ENCODE data around the gene DPF3. TPM values are rescaled to one million over a fixed set of nuclear protein-coding genes. Genes with fewer than 3 reads are reported as not detected.

The DPF3 gene
- total RNA-seq, 1 donor from 2014 or later, result 2.9 TPM

DNA sequence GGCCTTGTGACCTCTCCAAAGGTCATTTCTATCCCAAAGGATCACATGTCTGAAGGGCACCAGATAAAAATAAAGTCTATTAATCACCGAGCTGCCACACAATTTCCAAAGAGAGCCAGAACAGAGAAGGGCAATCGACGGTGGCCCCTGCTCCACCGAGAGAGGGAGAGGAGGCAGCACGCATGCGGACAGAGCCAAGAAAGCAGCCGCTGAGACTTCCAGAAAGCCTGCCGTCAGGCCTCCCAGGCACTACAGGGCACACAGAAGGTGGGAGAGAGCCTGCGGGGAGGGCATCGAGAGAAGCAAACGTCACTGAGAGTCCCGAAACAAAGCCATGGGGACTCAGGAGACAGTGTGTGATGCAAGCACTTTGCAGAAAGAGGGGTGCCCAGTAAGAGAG is 182.0 kb downstream of the DPF3 start:
- ATAC-seq, result no peak
- DNase-seq (ENCODE audit: low spot score), result no peak
- intact Hi-C loops (cut with DNase I), result no loop called here

GRCh38 chr14:72709916-72710611 is 183.8 kb downstream of the DPF3 start:
- intact Hi-C loops (cut with DNase I), result no loop called here
- ATAC-seq, result peak; percentile 45
- no peak for DNase-seq (ENCODE audit: low spot score)

- no peak for DNase-seq (ENCODE audit: low spot score)
- ATAC-seq, result no peak
- intact Hi-C loops (cut with DNase I), result no loop called here
Observed at GRCh38 chr14:72708708-72709475, 185.0 kb downstream of the DPF3 start.

DNA sequence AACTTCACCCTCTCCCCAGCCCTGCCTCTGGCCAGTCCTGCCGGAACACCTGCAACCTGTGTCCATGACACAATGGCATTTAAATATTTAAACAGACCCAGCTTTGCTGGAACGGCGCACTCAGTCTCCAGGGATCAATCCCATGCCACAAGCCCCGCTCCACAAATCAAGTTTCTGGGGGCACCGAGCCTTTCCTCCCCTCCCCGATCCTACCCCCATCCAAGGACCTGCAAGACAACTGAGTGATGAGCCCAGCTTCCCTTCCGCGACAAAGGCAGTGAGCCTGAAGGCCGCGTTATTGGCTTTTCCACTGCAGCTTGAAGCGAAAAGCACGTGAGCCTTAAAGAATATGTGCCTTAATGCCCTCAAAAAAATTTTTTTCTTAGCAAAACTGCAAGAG is 185.7 kb downstream of the DPF3 start:
- intact Hi-C loops (cut with DNase I), result no loop called here
- no peak for ATAC-seq

GRCh38 chr14:72706485-72706884 is 187.4 kb downstream of the DPF3 start:
- DNase-seq (ENCODE audit: low spot score), result no peak
- intact Hi-C loops (cut with DNase I), result no loop called here
- ATAC-seq, result no peak

More for the DNA sequence above, 185.7 kb downstream of the DPF3 start:
- DNase-seq (ENCODE audit: low spot score), result no peak

GRCh38 chr14:72704502-72704901 is 189.4 kb downstream of the DPF3 start:
- DNase-seq (ENCODE audit: low spot score) (no peak), ATAC-seq (no peak)
- intact Hi-C loops (cut with DNase I), result no loop called here

DNA sequence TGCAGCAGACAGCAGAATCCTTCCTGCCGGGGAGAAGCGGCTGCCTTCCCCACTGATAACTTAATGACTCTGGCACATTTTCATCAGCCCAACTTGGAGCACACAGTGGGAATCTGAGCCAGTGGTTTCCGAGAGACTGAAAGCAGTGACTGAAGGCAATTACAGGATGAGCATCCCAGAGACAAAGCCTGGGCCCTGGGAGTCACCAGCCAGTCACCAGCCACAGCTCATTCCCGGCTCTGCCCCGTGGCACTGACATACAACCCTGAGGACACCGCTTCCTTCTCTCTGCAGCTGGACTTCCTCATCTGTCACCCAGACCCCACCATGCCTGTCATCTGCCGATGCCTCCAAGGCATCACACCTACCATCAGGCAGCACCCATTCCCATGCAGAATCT is 192.3 kb downstream of the DPF3 start:
- DNase-seq (ENCODE audit: low spot score) (no peak), ATAC-seq (peak; percentile 10)
- intact Hi-C loops (cut with DNase I), result no loop called here

DNA sequence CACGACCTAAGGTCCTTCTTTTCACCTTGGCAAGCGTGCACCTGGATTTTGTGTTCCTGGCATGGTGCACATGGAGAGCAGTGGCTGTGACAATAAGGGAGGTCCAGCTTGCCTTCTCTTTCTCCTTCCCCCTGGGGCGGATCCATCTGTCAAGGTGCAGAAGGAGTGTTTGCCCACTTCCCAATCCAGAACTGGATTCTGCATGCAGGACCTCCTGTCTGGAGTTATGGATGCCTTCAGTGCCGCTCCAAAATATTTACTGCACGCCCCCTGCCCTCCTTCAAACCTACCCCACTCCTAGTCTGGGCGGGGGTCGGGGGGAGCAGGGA is 192.7 kb downstream of the DPF3 start:
- ATAC-seq (no peak), DNase-seq (ENCODE audit: low spot score) (no peak)
- intact Hi-C loops (cut with DNase I), result no loop called here

- no peak for DNase-seq (ENCODE audit: low spot score)
- intact Hi-C loops (cut with DNase I), result no loop called here
- no peak for ATAC-seq
Observed at GRCh38 chr14:72700338-72701236, 193.3 kb downstream of the DPF3 start.

- DNase-seq (ENCODE audit: low spot score) (no peak), ATAC-seq (peak; percentile 94)
- intact Hi-C loops (cut with DNase I), result no loop called here
Observed at GRCh38 chr14:72699852-72700257, 194.0 kb downstream of the DPF3 start.

GRCh38 chr14:72699443-72699842 is 194.5 kb downstream of the DPF3 start:
- DNase-seq (ENCODE audit: low spot score), result no peak
- ATAC-seq, result no peak
- intact Hi-C loops (cut with DNase I), result no loop called here

GRCh38 chr14:72692696-72693095 is 201.2 kb downstream of the DPF3 start:
- intact Hi-C loops (cut with DNase I), result no loop called here
- ATAC-seq (no peak), DNase-seq (ENCODE audit: low spot score) (no peak)

DNA sequence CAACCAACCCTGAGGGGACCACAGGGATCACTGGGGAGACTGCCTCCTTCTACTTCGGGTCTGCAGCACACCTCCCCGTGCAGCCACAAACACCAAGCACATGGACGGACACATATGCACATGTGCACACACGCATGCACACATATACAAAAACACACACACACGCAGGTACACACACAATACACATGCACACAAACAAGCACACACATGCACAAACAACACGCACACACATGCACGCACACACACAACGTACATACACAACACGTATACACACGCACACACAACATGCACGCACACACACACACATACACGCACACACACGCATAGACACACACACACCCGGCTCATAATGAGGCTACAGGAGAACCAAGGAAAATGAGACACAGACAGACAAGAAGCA is 203.6 kb downstream of the DPF3 start:
- intact Hi-C loops (cut with DNase I), result no loop called here
- ATAC-seq, result no peak
- DNase-seq (ENCODE audit: low spot score), result no peak

- intact Hi-C loops (cut with DNase I), result no loop called here
- ATAC-seq, result no peak
Observed at GRCh38 chr14:72688990-72689671, 204.8 kb downstream of the DPF3 start.

DNA sequence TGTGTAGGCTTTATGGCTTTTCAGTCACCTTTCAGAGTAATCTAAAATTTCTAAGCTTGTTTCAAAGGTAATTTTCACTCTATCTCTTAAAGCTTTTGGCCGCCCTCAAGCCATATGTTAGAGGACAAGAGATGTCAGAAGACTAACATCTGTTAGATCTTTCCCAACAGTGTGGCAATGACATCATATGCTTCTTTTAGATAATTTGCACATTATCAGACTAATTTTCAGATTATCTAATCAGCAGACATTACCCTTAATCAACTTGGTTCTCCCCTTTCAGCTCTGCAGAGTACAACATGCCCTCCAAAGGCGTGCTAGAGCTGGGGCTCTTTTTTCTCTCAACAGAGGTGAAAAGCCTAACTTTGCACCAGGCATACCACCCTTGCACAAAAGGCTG is 207.1 kb downstream of the DPF3 start:
- intact Hi-C loops (cut with DNase I), result no loop called here
- no peak for ATAC-seq
- DNase-seq (ENCODE audit: low spot score), result no peak

More at GRCh38 chr14:72688990-72689671, 204.8 kb downstream of the DPF3 start:
- DNase-seq (ENCODE audit: low spot score), result no peak

- intact Hi-C loops (cut with DNase I), result no loop called here
- DNase-seq (ENCODE audit: low spot score) (no peak), ATAC-seq (no peak)
Observed at GRCh38 chr14:72686101-72686500, 207.8 kb downstream of the DPF3 start.

DNA sequence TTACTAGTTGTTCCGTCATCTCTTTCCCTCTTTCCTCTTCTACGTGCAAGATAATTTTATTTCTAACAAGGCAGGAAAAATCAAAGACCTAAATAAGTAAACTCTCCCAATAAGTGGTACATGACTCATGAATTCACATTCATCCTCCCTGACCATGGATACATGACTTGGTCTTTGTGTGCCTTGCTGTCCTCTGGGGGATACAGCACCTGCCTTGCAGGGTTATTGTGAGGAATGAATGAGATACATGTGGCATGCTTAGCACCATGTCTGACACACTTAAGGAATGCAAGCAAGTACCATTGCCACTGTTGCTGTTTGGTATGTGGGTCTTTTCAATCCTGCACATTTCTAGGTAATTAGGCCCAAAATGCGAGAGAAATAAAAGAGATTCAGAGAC is 208.4 kb downstream of the DPF3 start:
- ATAC-seq (no peak), DNase-seq (ENCODE audit: low spot score) (no peak)
- intact Hi-C loops (cut with DNase I), result no loop called here

DNA sequence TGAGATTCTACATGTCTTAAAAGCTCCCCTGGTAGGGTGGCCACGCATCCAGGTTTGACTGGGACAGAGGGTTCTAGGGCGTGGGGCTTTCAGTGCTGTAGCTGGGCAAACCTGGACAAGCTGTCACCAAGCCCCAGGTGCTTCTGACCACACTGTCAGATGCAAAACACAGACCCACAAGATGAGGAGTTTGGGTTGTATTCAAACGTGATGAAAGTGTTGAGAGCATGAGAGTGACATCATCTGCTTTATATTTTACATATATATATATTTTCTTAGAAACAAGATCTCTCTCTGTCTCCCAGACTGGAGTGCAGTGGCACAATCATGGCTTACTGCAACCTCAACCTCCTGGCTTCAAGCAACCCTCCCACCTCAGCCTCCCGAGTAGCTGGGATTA is 210.1 kb downstream of the DPF3 start:
- ATAC-seq, result no peak
- intact Hi-C loops (cut with DNase I), result no loop called here
- no peak for DNase-seq (ENCODE audit: low spot score)

GRCh38 chr14:72682188-72682587 is 211.7 kb downstream of the DPF3 start:
- ATAC-seq (no peak), DNase-seq (ENCODE audit: low spot score) (no peak)
- intact Hi-C loops (cut with DNase I), result no loop called here

Data from sciatic nerve (tissue), 2 donors.